Suprapubic skin (tissue), 4 donors: Measurements from ENCODE around the gene VILL. TPM values are rescaled to one million over a fixed set of nuclear protein-coding genes. Genes with fewer than 3 reads are reported as not detected.

Source experiments
- DNase-seq, 2 donors: peaks; one replicate each; pipeline ENCODE4 v3.0.0-alpha.2; 2019; ENCODE audit warnings: low spot score in 2 of 2
- H3K27ac ChIP-seq: fragments of 200-600 bp; sonication (generic); one replicate; pipeline ENCODE4 v1.5.1; 2019
- H3K27me3 ChIP-seq: fragments of 200-600 bp; sonication (generic); one replicate; pipeline ENCODE4 v1.5.1; 2019
- H3K36me3 ChIP-seq: fragments of 200-600 bp; sonication (generic); one replicate; pipeline ENCODE4 v1.5.1; 2019
- H3K4me1 ChIP-seq: fragments of 200-600 bp; sonication (generic); one replicate; pipeline ENCODE4 v1.5.1; 2019
- H3K4me3 ChIP-seq: fragments of 200-600 bp; sonication (generic); one replicate; pipeline ENCODE4 v1.5.1; 2019; ENCODE audit warnings: mild to moderate bottlenecking
- H3K9me3 ChIP-seq: fragments of 200-600 bp; sonication (generic); one replicate; pipeline ENCODE4 v1.5.1; 2019
- CTCF ChIP-seq, 2 donors: fragments of 200-600 bp in 1 of 2; fragments of 450-650 bp in 1 of 2; sonication (generic) in 1 of 2; IDR thresholded peaks; one replicate each; pipeline ENCODE4 v1.5.1; 2016 to 2019; ENCODE audit warnings: antibody characterized with exemption in 2 of 2, mild to moderate bottlenecking in 1 of 2, moderate library complexity in 1 of 2
- EP300 ChIP-seq: sonication (generic); formaldehyde crosslinking; IDR thresholded peaks from one replicate; pipeline ENCODE4 v1.6.1; 2017; ENCODE audit warnings: antibody characterized with exemption
- POLR2A ChIP-seq, 2 donors: fragments of 450-650 bp; IDR thresholded peaks; one replicate each; pipeline ENCODE4 v1.6.1; 2017; ENCODE audit warnings: antibody characterized with exemption in 2 of 2, mild to moderate bottlenecking in 2 of 2, moderate library complexity in 2 of 2
- POLR2AphosphoS5 ChIP-seq, 3 donors: sonication (generic); formaldehyde crosslinking; IDR thresholded peaks; one replicate each; pipeline ENCODE4 v1.6.1; 2017; ENCODE audit warnings: antibody characterized with exemption in 3 of 3
- WGBS: methylation state at CpG from one replicate; pipeline ENCODE4 v1.1.5; 2018; 5-methylcytosine and 5-hydroxymethylcytosine counted together
- total RNA-seq, 4 donors: library from RNA; depleted of rRNA; stranded (reverse); fragments of >200 nt; gene quantifications; one replicate each; pipeline ENCODE4 v1.1.0, GENCODE V29; 2016

The VILL gene
- total RNA-seq, 4 donors from 2014 or later: 13.2 to 16.7 (median 15.0) TPM

- DNase-seq: no peak
- 91% methylated on average over 8 of the region's 8 CpGs for whole genome bisulfite sequencing
- H3K27ac ChIP-seq: no peak overlapping the region
- no peaks in the 10 kb centered on the region for H3K27me3 ChIP-seq
- H3K4me1 ChIP-seq: peaks cover 5% of the 10 kb centered on the region
- H3K9me3 ChIP-seq: no peaks in the 10 kb centered on the region
- no peak overlapping the region for H3K4me3 ChIP-seq
- TF ChIP-seq EP300 (no peak), POLR2AphosphoS5 (IDR thresholded peaks at IDR 0.05) (no peak), POLR2A (IDR thresholded peaks at IDR 0.05) (no peak), CTCF (IDR thresholded peaks at IDR 0.05) (no peak)
- H3K36me3 ChIP-seq: peaks cover 58% of the 10 kb centered on the region
Observed at GRCh38 chr3:37979541-37980461, 10.8 kb upstream of the VILL start.

GRCh38 chr3:37980462-37981347, 9.9 kb upstream of the VILL start:
- H3K4me3 ChIP-seq: no peak overlapping the region
- 91% methylated on average over 14 of the region's 14 CpGs for WGBS
- no peaks in the 10 kb centered on the region for H3K9me3 ChIP-seq
- H3K27me3 ChIP-seq: no peaks in the 10 kb centered on the region
- peaks cover 57% of the 10 kb centered on the region for H3K36me3 ChIP-seq
- no peak for DNase-seq
- peaks cover 11% of the 10 kb centered on the region for H3K4me1 ChIP-seq
- H3K27ac ChIP-seq: no peak overlapping the region
- TF ChIP-seq CTCF (IDR thresholded peaks at IDR 0.05) (no peak), POLR2A (IDR thresholded peaks at IDR 0.05) (no peak), EP300 (no peak), POLR2AphosphoS5 (IDR thresholded peaks at IDR 0.05) (no peak)

GRCh38 chr3:37981348-37981664, 9.3 kb upstream of the VILL start:
- 90% methylated on average over 2 of the region's 2 CpGs for WGBS
- Histone ChIP-seq H3K9me3 (no peaks in the 10 kb centered on the region), H3K36me3 (peaks cover 51% of the 10 kb centered on the region), H3K4me3 (no peak overlapping the region), H3K27me3 (no peaks in the 10 kb centered on the region), H3K27ac (no peak overlapping the region), H3K4me1 (peaks cover 16% of the 10 kb centered on the region)
- no peak for DNase-seq
- TF ChIP-seq CTCF (IDR thresholded peaks at IDR 0.05): no peak
- no peak for TF ChIP-seq POLR2A (IDR thresholded peaks at IDR 0.05)
- TF ChIP-seq POLR2AphosphoS5 (IDR thresholded peaks at IDR 0.05): no peak
- TF ChIP-seq EP300: no peak

GRCh38 chr3:37982331-37982730, 8.3 kb upstream of the VILL start:
- H3K4me1 ChIP-seq: peaks cover 26% of the 10 kb centered on the region
- no peaks in the 10 kb centered on the region for H3K27me3 ChIP-seq
- H3K36me3 ChIP-seq: peaks cover 42% of the 10 kb centered on the region
- H3K4me3 ChIP-seq: no peak overlapping the region
- H3K9me3 ChIP-seq: no peaks in the 10 kb centered on the region
- H3K27ac ChIP-seq: no peak overlapping the region
- DNase-seq: no peak
- whole genome bisulfite sequencing: 50% methylated on average over 1 of the region's 1 CpG
- TF ChIP-seq EP300 (no peak), POLR2AphosphoS5 (IDR thresholded peaks at IDR 0.05) (no peak), CTCF (IDR thresholded peaks at IDR 0.05) (no peak), POLR2A (IDR thresholded peaks at IDR 0.05) (no peak)

- Histone ChIP-seq H3K36me3 (peaks cover 38% of the 10 kb centered on the region), H3K27ac (no peak overlapping the region), H3K4me1 (peaks cover 26% of the 10 kb centered on the region), H3K9me3 (no peaks in the 10 kb centered on the region), H3K27me3 (no peaks in the 10 kb centered on the region), H3K4me3 (no peak overlapping the region)
- 53% methylated on average over 7 of the region's 7 CpGs for WGBS
- DNase-seq: no peak
- no peak for TF ChIP-seq POLR2AphosphoS5 (IDR thresholded peaks at IDR 0.05)
Observed at GRCh38 chr3:37984051-37984450, 6.5 kb upstream of the VILL start.
